WTC11 (cell line): ENCODE data around the gene INPP5K. TPM values are rescaled to one million over a fixed set of nuclear protein-coding genes. Genes with fewer than 3 reads are reported as not detected.

Experiments used
- ATAC-seq: fragments of 200-7000 bp; cut with Tn5 transposase; 2 replicates; pipeline ENCODE4 v1.10.0; 2021; ENCODE audit warnings: mild to moderate bottlenecking, moderate library complexity
- CTCF ChIA-PET: fragments of 300-600 bp; sonication (Branson Sonifier 250); formaldehyde crosslinking; loops from one replicate; lab custom pipeline; 2021; ENCODE audit warnings: antibody characterized with exemption; lab: Charles Lee
- POLR2A ChIA-PET: fragments of 350-600 bp; sonication (Branson Sonifier 250); formaldehyde crosslinking; loops from one replicate; lab custom pipeline; 2021; ENCODE audit warnings: antibody characterized with exemption; lab: Charles Lee
- DNase-seq: peaks from one replicate; pipeline ENCODE4 v3.0.0; 2021; ENCODE audit warnings: low spot score
- H3K27ac Mint-ChIP-seq: 2 replicates; pipeline ENCODE4 v1.8.0; 2021; ENCODE audit warnings: mixed read lengths
- H3K27me3 Mint-ChIP-seq: 2 replicates; pipeline ENCODE4 v1.8.0; 2021; ENCODE audit warnings: low read depth, mild to moderate bottlenecking, moderate library complexity, mixed read lengths
- H3K36me3 Mint-ChIP-seq: 2 replicates; pipeline ENCODE4 v1.8.0; 2021; ENCODE audit warnings: mixed read lengths
- H3K4me1 Mint-ChIP-seq: 2 replicates; pipeline ENCODE4 v1.8.0; 2022; ENCODE audit warnings: mixed read lengths
- H3K4me3 Mint-ChIP-seq: 2 replicates; pipeline ENCODE4 v1.8.0; 2021; ENCODE audit warnings: mild to moderate bottlenecking, moderate library complexity, mixed read lengths
- H3K9me3 Mint-ChIP-seq: 2 replicates; pipeline ENCODE4 v1.8.0; 2021; ENCODE audit warnings: mixed read lengths
- ATF2 ChIP-seq: sonication (generic); formaldehyde crosslinking; IDR thresholded peaks from 2 replicates; pipeline ENCODE4 v1.8.1; 2022; ENCODE audit warnings: low read depth, missing genetic modification reagents, borderline replicate concordance
- ELF4 ChIP-seq: sonication (generic); formaldehyde crosslinking; IDR thresholded peaks from 2 replicates; pipeline ENCODE4 v1.8.1; 2022; ENCODE audit warnings: low read depth, mild to moderate bottlenecking, moderate library complexity, missing genetic modification reagents
- ETV6 ChIP-seq: sonication (generic); formaldehyde crosslinking; IDR thresholded peaks from 2 replicates; pipeline ENCODE4 v1.8.1; 2022; ENCODE audit warnings: mild to moderate bottlenecking, missing genetic modification reagents
- FOXJ3 ChIP-seq: sonication (generic); formaldehyde crosslinking; IDR thresholded peaks from 2 replicates; pipeline ENCODE4 v1.9.0; 2021; ENCODE audit warnings: missing genetic modification reagents, mild to moderate bottlenecking, borderline replicate concordance
- GABPB1 ChIP-seq: sonication (generic); formaldehyde crosslinking; IDR thresholded peaks from 2 replicates; pipeline ENCODE4 v1.8.1; 2023; ENCODE audit warnings: mild to moderate bottlenecking, missing genetic modification reagents
- JUN ChIP-seq: sonication (generic); formaldehyde crosslinking; IDR thresholded peaks from 2 replicates; pipeline ENCODE4 v1.8.0; 2023; ENCODE audit warnings: mild to moderate bottlenecking, missing genetic modification reagents
- MXD4 ChIP-seq: fragments of 250-450 bp; sonication (Bioruptor Pico); IDR thresholded peaks from 2 replicates; pipeline ENCODE4 v1.8.0; 2021; ENCODE audit warnings: mild to moderate bottlenecking, moderate library complexity, borderline replicate concordance
- NFE2L1 ChIP-seq: sonication (generic); formaldehyde crosslinking; IDR thresholded peaks from 2 replicates; pipeline ENCODE4 v1.8.1; 2023; ENCODE audit warnings: missing genetic modification reagents
- NR1H2 ChIP-seq: sonication (generic); formaldehyde crosslinking; IDR thresholded peaks from 2 replicates; pipeline ENCODE4 v1.9.0; 2021; ENCODE audit warnings: mild to moderate bottlenecking, moderate library complexity, missing genetic modification reagents
- NR3C1 ChIP-seq: sonication (generic); formaldehyde crosslinking; conservative IDR thresholded peaks from 2 replicates; pipeline ENCODE4 v1.8.1; 2023; ENCODE audit warnings: low read depth, mild to moderate bottlenecking, missing genetic modification reagents
- SMAD4 ChIP-seq: sonication (generic); formaldehyde crosslinking; IDR thresholded peaks from 2 replicates; pipeline ENCODE4 v1.8.0; 2022; ENCODE audit warnings: mild to moderate bottlenecking, missing genetic modification reagents
- SP1 ChIP-seq: sonication (generic); formaldehyde crosslinking; conservative IDR thresholded peaks from 2 replicates; pipeline ENCODE4 v1.8.1; 2022; ENCODE audit warnings: missing genetic modification reagents
- TP53 ChIP-seq: sonication (generic); formaldehyde crosslinking; IDR thresholded peaks from 2 replicates; pipeline ENCODE4 v1.8.1; 2023; ENCODE audit warnings: mild to moderate bottlenecking, missing genetic modification reagents
- ZNF121 ChIP-seq: sonication (generic); formaldehyde crosslinking; IDR thresholded peaks from 2 replicates; pipeline ENCODE4 v1.8.0; 2023; ENCODE audit warnings: missing genetic modification reagents
- ZNF512 ChIP-seq: sonication (generic); formaldehyde crosslinking; IDR thresholded peaks from 2 replicates; pipeline ENCODE4 v1.8.1; 2022; ENCODE audit warnings: missing genetic modification reagents, borderline replicate concordance
- total RNA-seq: library from RNA; stranded (reverse); gene quantifications from 3 replicates; pipeline ENCODE4 v1.2.3, GENCODE V29; 2021
- TF ChIP-seq, protein P1 (sequence below): sonication (generic); formaldehyde crosslinking; IDR thresholded peaks from 2 replicates; pipeline ENCODE4 v1.8.0; 2022; ENCODE audit warnings: mild to moderate bottlenecking, missing genetic modification reagents
- TF ChIP-seq, protein P2 (sequence below): sonication (generic); formaldehyde crosslinking; IDR thresholded peaks from 2 replicates; pipeline ENCODE4 v1.8.0; 2023; ENCODE audit warnings: missing genetic modification reagents, mild to moderate bottlenecking, borderline replicate concordance
- TF ChIP-seq, protein P3 (sequence below): fragments of 250-450 bp; sonication (Bioruptor Pico); conservative IDR thresholded peaks from 2 replicates; pipeline ENCODE4 v1.9.0; 2021; ENCODE audit warnings: mild to moderate bottlenecking

INPP5K gene
- total RNA-seq, 1 experiment from 2014 or later = 26.8 TPM

DNA sequence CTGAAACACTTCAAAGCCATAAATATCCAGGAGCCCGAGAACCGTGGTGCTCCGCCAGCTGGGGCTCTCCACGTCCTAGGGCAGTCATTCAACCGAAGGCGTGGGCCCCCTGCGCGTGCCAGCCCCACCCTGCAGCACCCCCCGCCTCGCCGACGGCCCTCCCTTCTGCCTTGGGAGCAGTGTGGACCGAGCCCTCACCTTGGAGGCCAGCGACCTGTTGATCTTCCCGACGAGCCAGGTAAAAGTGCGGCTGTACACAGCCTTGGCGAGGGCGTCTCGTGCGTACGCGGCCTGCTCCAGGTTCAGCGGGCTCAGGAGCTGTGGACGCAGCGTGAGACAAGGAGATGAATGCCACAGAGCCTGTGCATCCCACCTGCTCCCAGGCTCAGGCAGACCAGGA is 38.0 kb downstream of the INPP5K start:
- Mint-ChIP-seq H3K4me1 (peaks cover 5% of the 10 kb centered on the region), H3K4me3 (no peak overlapping the region), H3K27ac (no peak overlapping the region), H3K36me3 (peaks cover 30% of the 10 kb centered on the region), H3K9me3 (no peaks in the 10 kb centered on the region)
- DNase-seq = no peak
- POLR2A ChIA-PET = no interaction called here
- TF ChIP-seq, protein P1, sequence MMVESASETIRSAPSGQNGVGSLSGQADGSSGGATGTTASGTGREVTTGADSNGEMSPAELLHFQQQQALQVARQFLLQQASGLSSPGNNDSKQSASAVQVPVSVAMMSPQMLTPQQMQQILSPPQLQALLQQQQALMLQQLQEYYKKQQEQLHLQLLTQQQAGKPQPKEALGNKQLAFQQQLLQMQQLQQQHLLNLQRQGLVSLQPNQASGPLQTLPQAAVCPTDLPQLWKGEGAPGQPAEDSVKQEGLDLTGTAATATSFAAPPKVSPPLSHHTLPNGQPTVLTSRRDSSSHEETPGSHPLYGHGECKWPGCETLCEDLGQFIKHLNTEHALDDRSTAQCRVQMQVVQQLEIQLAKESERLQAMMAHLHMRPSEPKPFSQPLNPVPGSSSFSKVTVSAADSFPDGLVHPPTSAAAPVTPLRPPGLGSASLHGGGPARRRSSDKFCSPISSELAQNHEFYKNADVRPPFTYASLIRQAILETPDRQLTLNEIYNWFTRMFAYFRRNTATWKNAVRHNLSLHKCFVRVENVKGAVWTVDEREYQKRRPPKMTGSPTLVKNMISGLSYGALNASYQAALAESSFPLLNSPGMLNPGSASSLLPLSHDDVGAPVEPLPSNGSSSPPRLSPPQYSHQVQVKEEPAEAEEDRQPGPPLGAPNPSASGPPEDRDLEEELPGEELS (CRISPR knock-in tag) = no peak
- no peak for TF ChIP-seq NFE2L1 (CRISPR knock-in tag)
- TF ChIP-seq SMAD4 (CRISPR knock-in tag) = no peak
- no peak for TF ChIP-seq MXD4 (CRISPR knock-in tag)
- TF ChIP-seq GABPB1 (CRISPR knock-in tag) = no peak
- TF ChIP-seq, protein P2, sequence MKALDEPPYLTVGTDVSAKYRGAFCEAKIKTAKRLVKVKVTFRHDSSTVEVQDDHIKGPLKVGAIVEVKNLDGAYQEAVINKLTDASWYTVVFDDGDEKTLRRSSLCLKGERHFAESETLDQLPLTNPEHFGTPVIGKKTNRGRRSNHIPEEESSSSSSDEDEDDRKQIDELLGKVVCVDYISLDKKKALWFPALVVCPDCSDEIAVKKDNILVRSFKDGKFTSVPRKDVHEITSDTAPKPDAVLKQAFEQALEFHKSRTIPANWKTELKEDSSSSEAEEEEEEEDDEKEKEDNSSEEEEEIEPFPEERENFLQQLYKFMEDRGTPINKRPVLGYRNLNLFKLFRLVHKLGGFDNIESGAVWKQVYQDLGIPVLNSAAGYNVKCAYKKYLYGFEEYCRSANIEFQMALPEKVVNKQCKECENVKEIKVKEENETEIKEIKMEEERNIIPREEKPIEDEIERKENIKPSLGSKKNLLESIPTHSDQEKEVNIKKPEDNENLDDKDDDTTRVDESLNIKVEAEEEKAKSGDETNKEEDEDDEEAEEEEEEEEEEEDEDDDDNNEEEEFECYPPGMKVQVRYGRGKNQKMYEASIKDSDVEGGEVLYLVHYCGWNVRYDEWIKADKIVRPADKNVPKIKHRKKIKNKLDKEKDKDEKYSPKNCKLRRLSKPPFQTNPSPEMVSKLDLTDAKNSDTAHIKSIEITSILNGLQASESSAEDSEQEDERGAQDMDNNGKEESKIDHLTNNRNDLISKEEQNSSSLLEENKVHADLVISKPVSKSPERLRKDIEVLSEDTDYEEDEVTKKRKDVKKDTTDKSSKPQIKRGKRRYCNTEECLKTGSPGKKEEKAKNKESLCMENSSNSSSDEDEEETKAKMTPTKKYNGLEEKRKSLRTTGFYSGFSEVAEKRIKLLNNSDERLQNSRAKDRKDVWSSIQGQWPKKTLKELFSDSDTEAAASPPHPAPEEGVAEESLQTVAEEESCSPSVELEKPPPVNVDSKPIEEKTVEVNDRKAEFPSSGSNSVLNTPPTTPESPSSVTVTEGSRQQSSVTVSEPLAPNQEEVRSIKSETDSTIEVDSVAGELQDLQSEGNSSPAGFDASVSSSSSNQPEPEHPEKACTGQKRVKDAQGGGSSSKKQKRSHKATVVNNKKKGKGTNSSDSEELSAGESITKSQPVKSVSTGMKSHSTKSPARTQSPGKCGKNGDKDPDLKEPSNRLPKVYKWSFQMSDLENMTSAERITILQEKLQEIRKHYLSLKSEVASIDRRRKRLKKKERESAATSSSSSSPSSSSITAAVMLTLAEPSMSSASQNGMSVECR (CRISPR knock-in tag) = no peak
- no peak for TF ChIP-seq SP1 (CRISPR knock-in tag)
- no peak for TF ChIP-seq ZNF121 (CRISPR knock-in tag)
- TF ChIP-seq ELF4 = no peak
- TF ChIP-seq TP53 (CRISPR knock-in tag) = no peak
- TF ChIP-seq FOXJ3 (CRISPR knock-in tag) = no peak
- TF ChIP-seq ZNF512 = no peak
- TF ChIP-seq, protein P3, sequence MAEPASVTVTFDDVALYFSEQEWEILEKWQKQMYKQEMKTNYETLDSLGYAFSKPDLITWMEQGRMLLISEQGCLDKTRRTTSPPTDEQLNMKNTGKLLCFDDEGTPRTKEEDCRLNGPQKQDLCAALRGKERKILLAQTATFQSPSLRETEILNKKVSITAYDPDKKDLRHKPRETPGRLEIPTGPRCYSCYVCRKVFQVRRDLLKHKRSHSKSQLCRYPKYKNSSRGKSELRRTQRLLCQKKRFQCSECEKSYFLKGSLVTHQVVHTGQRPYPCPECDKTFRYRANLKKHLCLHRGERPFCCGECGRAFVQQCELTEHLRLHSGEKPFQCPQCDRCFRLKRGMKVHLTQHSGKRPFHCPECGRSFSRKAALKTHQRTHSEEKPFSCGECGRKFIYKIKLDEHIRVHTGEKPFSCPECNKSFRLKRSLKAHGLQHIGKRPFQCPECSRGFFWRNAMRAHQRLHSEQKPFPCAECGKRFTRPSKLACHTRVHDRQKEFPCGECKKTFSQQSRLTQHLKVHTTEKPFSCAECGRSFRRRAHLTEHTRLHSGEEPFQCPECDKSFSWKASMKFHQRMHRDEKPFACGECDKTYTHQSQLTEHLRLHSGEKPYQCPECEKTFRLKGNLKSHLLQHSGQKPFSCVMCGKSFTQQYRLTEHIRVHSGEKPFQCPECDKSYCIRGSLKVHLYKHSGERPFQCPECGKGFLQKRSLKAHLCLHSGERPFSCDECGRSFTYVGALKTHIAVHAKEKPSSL = no peak
- no peak for TF ChIP-seq NR3C1 (CRISPR knock-in tag)
- no peak for TF ChIP-seq JUN (CRISPR knock-in tag)
- TF ChIP-seq ETV6 (CRISPR knock-in tag) = no peak
- TF ChIP-seq NR1H2 = no peak
- TF ChIP-seq ATF2 (CRISPR knock-in tag) = no peak
- TF ChIP-seq, all 79 proteins: peak for 0
- ATAC-seq = no peak
- CTCF ChIA-PET = no interaction called here
- H3K27me3 Mint-ChIP-seq = no peaks in the 10 kb centered on the region
